Loucy (cell line): ENCODE results near the gene MRPS9.

Source experiments
- CTCF ChIP-seq: fragments of 200-600 bp; sonication (generic); conservative IDR thresholded peaks from 2 replicates; pipeline ENCODE4 v1.5.1; 2014; ENCODE audit warnings: mild to moderate bottlenecking, antibody characterized with exemption, low read length
- EZH2phosphoT487 ChIP-seq: fragments of 200-600 bp; IDR thresholded peaks from 2 replicates; pipeline ENCODE4 v1.6.1; 2018; ENCODE audit warnings: antibody characterized with exemption, mild to moderate bottlenecking, moderate library complexity, borderline replicate concordance

GRCh38 chr2:105082107-105082506 is 44.2 kb downstream of the MRPS9 start:
- no peak for TF ChIP-seq CTCF
- TF ChIP-seq EZH2phosphoT487: no peak
